ENCODE data around the gene GATM. TPM values are rescaled to one million over a fixed set of nuclear protein-coding genes. Genes with fewer than 3 reads are reported as not detected.

The GATM gene
- total RNA-seq, 4 donors from 2014 or later, result 11.1 to 20.7 (median 16.7) TPM

DNA sequence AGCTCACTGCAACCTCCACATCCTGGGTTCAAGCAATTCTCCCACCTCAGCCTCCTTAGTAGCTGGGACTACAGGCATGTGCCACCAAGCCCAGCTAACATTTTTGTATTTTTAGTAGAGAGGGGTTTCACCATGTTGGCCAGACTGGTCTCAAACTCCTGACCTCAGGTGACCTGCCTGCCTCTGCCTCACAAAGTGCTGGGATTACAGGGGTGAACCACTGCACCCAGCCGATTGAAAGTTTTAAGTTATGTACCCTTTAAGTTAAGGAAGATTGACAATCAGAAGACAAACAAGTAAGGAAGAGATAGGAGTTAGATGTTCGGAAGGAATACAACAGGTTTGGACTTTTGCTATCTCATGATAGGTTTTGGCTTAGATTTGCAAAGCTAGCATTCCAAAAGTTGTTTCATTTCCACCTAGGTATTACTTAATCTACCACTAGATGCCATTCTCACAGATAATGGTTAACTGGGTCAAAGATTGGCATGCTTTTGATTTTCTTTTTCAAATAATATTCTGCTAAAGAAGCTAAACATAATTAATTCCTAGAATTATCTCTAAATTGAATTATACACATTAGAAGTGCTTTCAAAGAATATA, 35.0 kb downstream of the GATM start:
- H3K36me3 ChIP-seq, result no peaks in the 10 kb centered on the region
- H3K27me3 ChIP-seq, result peaks cover 0 to 8% (median 0%) of the 10 kb centered on the region in 4 donors
- H3K9me3 ChIP-seq, result no peaks in the 10 kb centered on the region
- TF ChIP-seq POLR2A (IDR thresholded peaks at IDR 0.05), result no peak
- TF ChIP-seq, protein P1, sequence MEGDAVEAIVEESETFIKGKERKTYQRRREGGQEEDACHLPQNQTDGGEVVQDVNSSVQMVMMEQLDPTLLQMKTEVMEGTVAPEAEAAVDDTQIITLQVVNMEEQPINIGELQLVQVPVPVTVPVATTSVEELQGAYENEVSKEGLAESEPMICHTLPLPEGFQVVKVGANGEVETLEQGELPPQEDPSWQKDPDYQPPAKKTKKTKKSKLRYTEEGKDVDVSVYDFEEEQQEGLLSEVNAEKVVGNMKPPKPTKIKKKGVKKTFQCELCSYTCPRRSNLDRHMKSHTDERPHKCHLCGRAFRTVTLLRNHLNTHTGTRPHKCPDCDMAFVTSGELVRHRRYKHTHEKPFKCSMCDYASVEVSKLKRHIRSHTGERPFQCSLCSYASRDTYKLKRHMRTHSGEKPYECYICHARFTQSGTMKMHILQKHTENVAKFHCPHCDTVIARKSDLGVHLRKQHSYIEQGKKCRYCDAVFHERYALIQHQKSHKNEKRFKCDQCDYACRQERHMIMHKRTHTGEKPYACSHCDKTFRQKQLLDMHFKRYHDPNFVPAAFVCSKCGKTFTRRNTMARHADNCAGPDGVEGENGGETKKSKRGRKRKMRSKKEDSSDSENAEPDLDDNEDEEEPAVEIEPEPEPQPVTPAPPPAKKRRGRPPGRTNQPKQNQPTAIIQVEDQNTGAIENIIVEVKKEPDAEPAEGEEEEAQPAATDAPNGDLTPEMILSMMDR (IDR thresholded peaks at IDR 0.05), result no peak
- intact Hi-C loops (cut with DNase I), result no loop called here
- 60 to 84% methylated on average over 2 of the region's 2 CpGs for WGBS, 2 donors
- no peak overlapping the region for H3K27ac ChIP-seq
- no peak for DNase-seq
- H3K4me1 ChIP-seq, result peaks cover 0 to 12% (median 0%) of the 10 kb centered on the region in 3 donors
- no peak overlapping the region for H3K4me3 ChIP-seq

DNA sequence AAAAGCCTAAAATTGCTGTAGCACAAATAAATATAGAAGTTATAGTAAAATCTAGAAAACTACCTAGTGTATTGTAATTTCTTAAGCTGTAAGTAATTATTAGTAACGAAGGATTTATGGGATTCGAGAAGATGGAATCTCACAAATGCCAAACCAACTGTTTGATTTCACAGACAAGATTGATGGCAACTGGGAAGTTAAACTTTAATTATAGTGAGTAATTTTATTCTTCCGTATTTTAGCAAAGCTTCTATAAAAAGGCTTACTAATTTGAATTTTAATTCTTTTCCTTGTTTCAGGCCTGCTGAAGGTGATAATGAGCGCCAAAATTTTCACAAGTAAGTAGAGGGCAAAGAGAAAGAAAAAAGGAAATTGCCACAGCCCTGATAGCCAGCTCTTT, 36.6 kb downstream of the GATM start:
- WGBS, 2 donors, result 75 to 76% methylated on average over 4 of the region's 4 CpGs

DNA sequence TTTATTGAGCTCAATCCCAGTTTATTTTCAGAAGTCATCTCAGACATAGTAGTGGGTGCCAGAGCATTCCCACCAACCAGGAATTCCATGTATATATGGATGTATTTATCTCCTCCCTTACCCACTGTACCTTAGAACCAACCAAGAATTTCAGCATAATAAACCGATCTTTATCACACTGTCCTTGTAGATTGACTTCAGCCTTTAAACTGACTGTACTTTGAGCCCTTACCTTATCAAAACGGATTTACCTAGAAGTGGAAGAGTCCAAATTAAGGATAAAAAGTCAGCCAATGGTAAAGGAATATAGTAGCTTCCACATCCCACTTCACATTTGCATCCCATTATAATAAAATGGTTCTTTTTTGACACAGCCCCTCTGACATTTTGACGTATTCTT, 37.9 kb downstream of the GATM start:
- 79 to 89% methylated on average over 3 of the region's 3 CpGs for WGBS, 2 donors
- H3K4me3 ChIP-seq, result no peak overlapping the region

More for the DNA sequence above, 36.6 kb downstream of the GATM start:
- peaks cover 0 to 12% (median 0%) of the 10 kb centered on the region in 3 donors for H3K4me1 ChIP-seq
- intact Hi-C loops (cut with DNase I), result no loop called here
- H3K27me3 ChIP-seq, result no peaks in the 10 kb centered on the region
- no peaks in the 10 kb centered on the region for H3K9me3 ChIP-seq
- DNase-seq, result no peak
- TF ChIP-seq, protein P1 (IDR thresholded peaks at IDR 0.05), result no peak
- no peak for TF ChIP-seq POLR2A (IDR thresholded peaks at IDR 0.05)
- H3K36me3 ChIP-seq, result no peaks in the 10 kb centered on the region
- H3K27ac ChIP-seq, result no peak overlapping the region
- H3K4me3 ChIP-seq, result no peak overlapping the region

DNA sequence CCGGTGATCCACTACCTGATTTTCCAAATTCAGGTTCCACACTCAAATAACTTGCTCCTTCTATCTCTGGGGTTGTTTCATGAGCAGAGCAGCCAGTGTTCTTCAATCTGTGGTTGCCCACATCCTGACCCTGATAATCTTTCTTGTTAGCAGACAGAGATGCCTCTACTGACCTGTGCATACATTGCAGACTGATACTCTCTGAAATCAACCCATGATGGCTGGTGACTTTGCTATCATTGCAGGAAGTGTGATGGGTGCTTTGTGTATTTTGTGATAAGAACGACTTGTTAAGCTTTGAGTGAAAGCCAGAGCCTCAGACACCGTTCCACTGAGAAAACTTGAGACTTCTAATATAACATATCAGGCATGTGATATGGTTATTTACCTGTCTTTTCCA, 39.9 kb downstream of the GATM start:
- Histone ChIP-seq H3K4me3 (no peak overlapping the region), H3K27ac (no peak overlapping the region), H3K9me3 (no peaks in the 10 kb centered on the region), H3K4me1 (peaks cover 0 to 11% (median 0%) of the 10 kb centered on the region in 3 donors), H3K36me3 (no peaks in the 10 kb centered on the region), H3K27me3 (no peaks in the 10 kb centered on the region)
- DNase-seq, result no peak
- TF ChIP-seq POLR2A (IDR thresholded peaks at IDR 0.05), result no peak
- TF ChIP-seq, protein P1 (IDR thresholded peaks at IDR 0.05), result no peak
- intact Hi-C loops (cut with DNase I), result no loop called here
- 41 to 51% methylated on average over 3 of the region's 3 CpGs for WGBS, 2 donors

More for the DNA sequence above, 37.9 kb downstream of the GATM start:
- Histone ChIP-seq H3K27ac (no peak overlapping the region), H3K36me3 (no peaks in the 10 kb centered on the region), H3K27me3 (no peaks in the 10 kb centered on the region), H3K9me3 (no peaks in the 10 kb centered on the region), H3K4me1 (peaks cover 0 to 12% (median 0%) of the 10 kb centered on the region in 3 donors)
- intact Hi-C loops (cut with DNase I), result no loop called here
- TF ChIP-seq, protein P1 (IDR thresholded peaks at IDR 0.05), result no peak
- TF ChIP-seq POLR2A (IDR thresholded peaks at IDR 0.05), result no peak
- no peak for DNase-seq

GRCh38 chr15:45337224-45337623, 41.1 kb downstream of the GATM start:
- Histone ChIP-seq H3K4me1 (peaks cover 0 to 13% (median 0%) of the 10 kb centered on the region in 3 donors), H3K4me3 (no peak overlapping the region), H3K36me3 (no peaks in the 10 kb centered on the region), H3K27ac (no peak overlapping the region), H3K9me3 (no peaks in the 10 kb centered on the region), H3K27me3 (no peaks in the 10 kb centered on the region)
- 52 to 67% methylated on average over 1 of the region's 1 CpG for WGBS, 2 donors
- TF ChIP-seq, protein P1 (IDR thresholded peaks at IDR 0.05), result no peak
- TF ChIP-seq POLR2A (IDR thresholded peaks at IDR 0.05), result no peak
- intact Hi-C loops (cut with DNase I), result no loop called here
- DNase-seq, result no peak

Data from esophagus squamous epithelium (tissue), 5 donors.